ENCODE data around the gene IFT27.

The IFT27 gene

DNA sequence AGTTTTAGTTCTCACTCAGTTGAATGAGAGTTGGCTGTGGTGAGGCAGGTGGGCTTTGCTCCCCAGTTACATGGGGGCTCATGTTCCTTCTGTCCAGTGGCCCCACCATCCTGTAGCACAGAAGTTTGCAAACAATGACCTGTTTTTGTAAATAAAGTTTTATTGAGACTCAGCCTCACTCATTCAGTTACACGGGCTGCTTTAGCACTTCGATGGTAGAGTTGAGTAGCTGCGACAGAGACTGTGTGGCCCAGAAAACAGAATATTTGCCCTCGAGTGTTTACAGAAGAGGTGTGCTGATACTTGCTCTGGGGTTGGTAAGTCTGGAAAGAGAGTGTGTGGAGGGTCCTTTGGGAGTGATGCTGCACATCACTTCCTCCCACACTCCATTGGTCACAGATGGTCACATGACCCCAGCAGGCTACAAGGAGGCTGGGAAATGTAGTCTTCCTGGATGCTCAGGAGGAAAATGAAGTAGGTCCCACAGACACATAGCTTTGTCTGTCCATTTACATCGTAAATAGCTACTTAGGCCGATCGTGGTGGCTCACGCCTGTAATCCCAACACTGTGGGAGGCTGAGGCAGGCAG, 34.6 kb downstream of the IFT27 start:
- Histone ChIP-seq H3K36me3 (ENCODE audit: control insufficient read depth in 4 of 4, insufficient read depth in 4 of 4, low read length in 3 of 4) (no peaks in the 10 kb centered on the region), H3K4me1 (ENCODE audit: control extremely low read depth in 1 of 4, control insufficient read depth in 4 of 4, insufficient read depth in 4 of 4, low read length in 3 of 4) (no peaks in the 10 kb centered on the region), H3K4me3 (ENCODE audit: control insufficient read depth in 1 of 7, extremely low read depth in 1 of 7, insufficient read depth in 4 of 7, low read depth in 2 of 7, low read length in 6 of 7) (no peak overlapping the region), H3K27me3 (replicated peaks in 2 of 5; ENCODE audit: control insufficient read depth in 4 of 5, insufficient read depth in 5 of 5, low read length in 4 of 5) (peaks cover 0 to 18% (median 8%) of the 10 kb centered on the region in 5 experiments), H3K9me3 (ENCODE audit: control extremely low read depth in 1 of 5, control insufficient read depth in 4 of 5, insufficient read depth in 2 of 5, low read depth in 1 of 5, low read length in 4 of 5) (peaks cover 0 to 5% (median 0%) of the 10 kb centered on the region in 5 experiments), H3K27ac (ENCODE audit: insufficient read depth in 1 of 2, low read depth in 1 of 2, low read length in 2 of 2, poor library complexity in 1 of 2, severe bottlenecking in 2 of 2) (no peak overlapping the region)
- DNase-seq = no peak
- POLR2A ChIA-PET = no interaction called here
- WGBS (ENCODE audit: insufficient coverage) = 71% methylated on average over 5 of the region's 8 CpGs
- CTCF ChIA-PET = interaction anchor here (7.6 kb wide), 1 partner anchor 16 kb away, joined by 33 read pairs; no protein-coding TSS in a partner anchor

DNA sequence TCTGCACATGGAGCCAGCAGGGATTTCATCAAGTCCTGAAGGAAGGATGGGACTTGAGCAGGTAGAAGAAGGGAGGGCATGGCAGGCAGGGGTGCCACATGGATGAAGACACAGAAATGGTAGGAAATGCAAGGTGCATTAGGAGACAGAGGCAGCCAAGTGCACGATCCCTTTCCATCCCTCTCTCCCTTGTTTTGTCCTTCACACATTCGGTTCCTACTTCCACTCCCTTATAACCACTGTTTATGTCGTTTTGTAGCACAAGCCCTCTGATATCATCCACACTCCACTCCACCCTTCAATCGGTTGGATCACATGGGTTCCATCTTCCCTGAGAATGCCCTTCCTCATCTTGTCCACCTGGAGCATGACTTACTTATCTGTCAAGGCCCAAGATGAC, 35.2 kb downstream of the IFT27 start:
- ChIA-PET POLR2A (no interaction called here), CTCF (interaction anchor here (1.5 to 7.6 kb wide), 2 partner anchors 16 to 34 kb away, joined by 3 to 33 read pairs; no protein-coding TSS in a partner anchor)
- H3K4me1 ChIP-seq (ENCODE audit: control extremely low read depth in 1 of 4, control insufficient read depth in 4 of 4, insufficient read depth in 4 of 4, low read length in 3 of 4) = no peaks in the 10 kb centered on the region
- 100% methylated on average over 3 of the region's 4 CpGs for WGBS (ENCODE audit: insufficient coverage)
- no peak overlapping the region for H3K4me3 ChIP-seq (ENCODE audit: control insufficient read depth in 1 of 7, extremely low read depth in 1 of 7, insufficient read depth in 4 of 7, low read depth in 2 of 7, low read length in 6 of 7)
- H3K36me3 ChIP-seq (ENCODE audit: control insufficient read depth in 4 of 4, insufficient read depth in 4 of 4, low read length in 3 of 4) = no peaks in the 10 kb centered on the region
- peaks cover 0 to 5% (median 0%) of the 10 kb centered on the region in 5 experiments for H3K9me3 ChIP-seq (ENCODE audit: control extremely low read depth in 1 of 5, control insufficient read depth in 4 of 5, insufficient read depth in 2 of 5, low read depth in 1 of 5, low read length in 4 of 5)
- H3K27me3 ChIP-seq (replicated peaks in 2 of 5; ENCODE audit: control insufficient read depth in 4 of 5, insufficient read depth in 5 of 5, low read length in 4 of 5) = peaks cover 0 to 20% (median 8%) of the 10 kb centered on the region in 5 experiments
- no peak for DNase-seq
- no peak overlapping the region for H3K27ac ChIP-seq (ENCODE audit: insufficient read depth in 1 of 2, low read depth in 1 of 2, low read length in 2 of 2, poor library complexity in 1 of 2, severe bottlenecking in 2 of 2)

DNA sequence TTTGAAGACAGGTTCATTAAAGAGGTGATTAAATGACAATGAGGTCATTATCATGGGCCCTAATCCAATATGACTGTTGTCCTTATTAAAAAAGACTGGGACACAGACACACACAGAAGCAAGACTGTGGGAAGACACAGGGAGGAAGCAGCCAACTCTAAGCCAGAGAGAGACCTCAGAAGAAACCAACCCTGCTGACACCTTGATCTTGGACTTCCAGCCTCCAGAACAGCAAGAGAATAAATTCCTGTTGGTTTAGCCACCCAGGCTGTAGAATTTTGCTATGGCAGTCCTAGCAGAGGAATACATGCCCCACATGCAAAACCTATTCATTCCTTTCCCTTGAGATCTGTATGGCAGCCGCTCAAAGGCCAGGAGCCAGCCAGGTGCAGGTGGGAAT, 36.7 kb downstream of the IFT27 start:
- peaks cover 0 to 23% (median 8%) of the 10 kb centered on the region in 5 experiments for H3K27me3 ChIP-seq (replicated peaks in 2 of 5; ENCODE audit: control insufficient read depth in 4 of 5, insufficient read depth in 5 of 5, low read length in 4 of 5)

GRCh38 chr22:36738416-36739020, 37.4 kb downstream of the IFT27 start:
- peaks cover 0 to 5% (median 0%) of the 10 kb centered on the region in 5 experiments for H3K9me3 ChIP-seq (ENCODE audit: control extremely low read depth in 1 of 5, control insufficient read depth in 4 of 5, insufficient read depth in 2 of 5, low read depth in 1 of 5, low read length in 4 of 5)
- ChIA-PET POLR2A (no interaction called here), CTCF (interaction anchor here (1.7 kb wide), 1 partner anchor 41 kb away, joined by 4 read pairs; no protein-coding TSS in a partner anchor)
- peaks cover 0 to 23% (median 8%) of the 10 kb centered on the region in 5 experiments for H3K27me3 ChIP-seq (replicated peaks in 2 of 5; ENCODE audit: control insufficient read depth in 4 of 5, insufficient read depth in 5 of 5, low read length in 4 of 5)
- no peak for DNase-seq
- H3K4me1 ChIP-seq (ENCODE audit: control extremely low read depth in 1 of 4, control insufficient read depth in 4 of 4, insufficient read depth in 4 of 4, low read length in 3 of 4) = peaks cover 0 to 10% (median 4%) of the 10 kb centered on the region in 4 experiments
- no peak overlapping the region for H3K27ac ChIP-seq (ENCODE audit: insufficient read depth in 1 of 2, low read depth in 1 of 2, low read length in 2 of 2, poor library complexity in 1 of 2, severe bottlenecking in 2 of 2)
- WGBS (ENCODE audit: insufficient coverage) = 95% methylated on average over 6 of the region's 6 CpGs
- H3K36me3 ChIP-seq (ENCODE audit: control insufficient read depth in 4 of 4, insufficient read depth in 4 of 4, low read length in 3 of 4) = no peaks in the 10 kb centered on the region
- H3K4me3 ChIP-seq (ENCODE audit: control insufficient read depth in 1 of 7, extremely low read depth in 1 of 7, insufficient read depth in 4 of 7, low read depth in 2 of 7, low read length in 6 of 7) = no peak overlapping the region

More for the DNA sequence above, 36.7 kb downstream of the IFT27 start:
- Histone ChIP-seq H3K27ac (ENCODE audit: insufficient read depth in 1 of 2, low read depth in 1 of 2, low read length in 2 of 2, poor library complexity in 1 of 2, severe bottlenecking in 2 of 2) (no peak overlapping the region), H3K4me1 (ENCODE audit: control extremely low read depth in 1 of 4, control insufficient read depth in 4 of 4, insufficient read depth in 4 of 4, low read length in 3 of 4) (peaks cover 0 to 7% (median 3%) of the 10 kb centered on the region in 4 experiments), H3K4me3 (ENCODE audit: control insufficient read depth in 1 of 7, extremely low read depth in 1 of 7, insufficient read depth in 4 of 7, low read depth in 2 of 7, low read length in 6 of 7) (no peak overlapping the region), H3K9me3 (ENCODE audit: control extremely low read depth in 1 of 5, control insufficient read depth in 4 of 5, insufficient read depth in 2 of 5, low read depth in 1 of 5, low read length in 4 of 5) (peaks cover 0 to 5% (median 0%) of the 10 kb centered on the region in 5 experiments), H3K36me3 (ENCODE audit: control insufficient read depth in 4 of 4, insufficient read depth in 4 of 4, low read length in 3 of 4) (no peaks in the 10 kb centered on the region)
- no peak for DNase-seq
- POLR2A ChIA-PET = no interaction called here
- 91% methylated on average over 1 of the region's 1 CpG for whole genome bisulfite sequencing (ENCODE audit: insufficient coverage)
- CTCF ChIA-PET = interaction anchor here (1.7 to 7.6 kb wide), 2 partner anchors 18 to 40 kb away, joined by 4 to 33 read pairs; no protein-coding TSS in a partner anchor

- ChIA-PET POLR2A (no interaction called here), CTCF (no interaction called here)
- no peaks in the 10 kb centered on the region for H3K36me3 ChIP-seq (ENCODE audit: control insufficient read depth in 4 of 4, insufficient read depth in 4 of 4, low read length in 3 of 4)
- no peak for DNase-seq
- peaks cover 0 to 5% (median 0%) of the 10 kb centered on the region in 5 experiments for H3K9me3 ChIP-seq (ENCODE audit: control extremely low read depth in 1 of 5, control insufficient read depth in 4 of 5, insufficient read depth in 2 of 5, low read depth in 1 of 5, low read length in 4 of 5)
- 66% methylated on average over 6 of the region's 6 CpGs for WGBS (ENCODE audit: insufficient coverage)
- H3K4me1 ChIP-seq (ENCODE audit: control extremely low read depth in 1 of 4, control insufficient read depth in 4 of 4, insufficient read depth in 4 of 4, low read length in 3 of 4) = peaks cover 0 to 10% (median 4%) of the 10 kb centered on the region in 4 experiments
- H3K27ac ChIP-seq (ENCODE audit: insufficient read depth in 1 of 2, low read depth in 1 of 2, low read length in 2 of 2, poor library complexity in 1 of 2, severe bottlenecking in 2 of 2) = no peak overlapping the region
- peaks cover 0 to 23% (median 8%) of the 10 kb centered on the region in 5 experiments for H3K27me3 ChIP-seq (replicated peaks in 2 of 5; ENCODE audit: control insufficient read depth in 4 of 5, insufficient read depth in 5 of 5, low read length in 4 of 5)
- H3K4me3 ChIP-seq (ENCODE audit: control insufficient read depth in 1 of 7, extremely low read depth in 1 of 7, insufficient read depth in 4 of 7, low read depth in 2 of 7, low read length in 6 of 7) = no peak overlapping the region
These were observed 38.1 kb downstream of the IFT27 start for GRCh38 chr22:36737776-36738175.

- H3K4me1 ChIP-seq (ENCODE audit: control extremely low read depth in 1 of 4, control insufficient read depth in 4 of 4, insufficient read depth in 4 of 4, low read length in 3 of 4) = peaks cover 0 to 10% (median 4%) of the 10 kb centered on the region in 4 experiments
- ChIA-PET POLR2A (no interaction called here), CTCF (no interaction called here)
- 74% methylated on average over 4 of the region's 10 CpGs for WGBS (ENCODE audit: insufficient coverage)
- peaks cover 0 to 23% (median 10%) of the 10 kb centered on the region in 5 experiments for H3K27me3 ChIP-seq (replicated peaks in 2 of 5; ENCODE audit: control insufficient read depth in 4 of 5, insufficient read depth in 5 of 5, low read length in 4 of 5)
- H3K27ac ChIP-seq (ENCODE audit: insufficient read depth in 1 of 2, low read depth in 1 of 2, low read length in 2 of 2, poor library complexity in 1 of 2, severe bottlenecking in 2 of 2) = no peak overlapping the region
- peaks cover 0 to 5% (median 0%) of the 10 kb centered on the region in 5 experiments for H3K9me3 ChIP-seq (ENCODE audit: control extremely low read depth in 1 of 5, control insufficient read depth in 4 of 5, insufficient read depth in 2 of 5, low read depth in 1 of 5, low read length in 4 of 5)
- no peaks in the 10 kb centered on the region for H3K36me3 ChIP-seq (ENCODE audit: control insufficient read depth in 4 of 4, insufficient read depth in 4 of 4, low read length in 3 of 4)
- DNase-seq = no peak
- H3K4me3 ChIP-seq (ENCODE audit: control insufficient read depth in 1 of 7, extremely low read depth in 1 of 7, insufficient read depth in 4 of 7, low read depth in 2 of 7, low read length in 6 of 7) = no peak overlapping the region
These were observed 39.1 kb downstream of the IFT27 start for GRCh38 chr22:36736701-36737320.

Data from common myeloid progenitor, CD34-positive (primary cell).